ENCODE measurements around the gene ILK. TPM values are rescaled to one million over a fixed set of nuclear protein-coding genes. Genes with fewer than 3 reads are reported as not detected.

ILK gene
- polyA plus RNA-seq, 1 experiment, result 654 TPM

DNA sequence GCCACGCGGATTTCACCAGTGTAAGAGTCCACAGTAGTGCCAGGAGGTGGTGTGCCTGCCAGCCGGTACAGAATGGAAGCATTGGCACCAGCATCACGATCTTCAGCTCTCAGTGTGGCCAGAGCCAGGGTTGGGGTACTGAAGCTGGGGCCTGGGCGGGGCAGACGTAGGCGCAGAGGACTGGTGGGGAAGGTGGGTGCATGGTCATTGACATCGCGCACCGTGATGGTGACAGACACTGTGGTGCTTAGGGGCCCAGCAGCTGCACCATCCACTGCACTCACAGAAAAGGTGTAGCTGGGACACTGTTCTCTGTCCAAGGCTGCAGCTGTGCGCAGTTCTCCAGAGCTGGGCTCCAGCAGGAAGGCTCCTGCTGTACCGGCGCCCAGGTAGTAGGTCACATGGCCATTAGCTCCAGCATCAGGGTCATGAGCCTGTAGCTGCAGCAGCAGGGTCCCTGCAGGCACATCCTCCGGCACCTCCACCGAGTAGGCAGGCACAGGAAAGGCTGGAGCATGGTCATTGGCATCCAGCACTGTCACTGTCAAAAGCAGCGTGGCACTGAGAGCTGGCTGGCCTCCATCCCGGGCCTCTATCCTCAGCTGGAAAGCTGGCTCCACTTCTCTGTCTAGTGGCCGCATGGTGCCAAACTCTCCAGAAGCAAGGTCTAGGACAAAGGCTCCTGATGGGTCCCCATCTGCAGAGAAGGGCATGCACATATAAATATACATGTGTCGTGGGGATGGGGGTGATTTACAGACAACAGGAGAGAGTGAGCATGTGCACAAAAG lies 23.6 kb downstream of the ILK start:
- DNase-seq (ENCODE audit: low read depth), result no peak
- POLR2A ChIA-PET, result interaction anchor here (0.6 kb wide), 1 partner anchor 45 kb away, joined by 7 read pairs; no protein-coding TSS in a partner anchor
- no peaks in the 10 kb centered on the region for H3K27me3 ChIP-seq (ENCODE audit: control insufficient read depth, insufficient read depth, low read length)
- H3K4me3 ChIP-seq (ENCODE audit: low read depth, low read length), result no peak overlapping the region
- no peak for TF ChIP-seq CTCF (IDR thresholded peaks at IDR 0.05; ENCODE audit: insufficient read depth, low read depth, low read length)
- CTCF ChIA-PET, result interaction anchor here (1.2 kb wide), 1 partner anchor 95 kb away, joined by 3 read pairs; no protein-coding TSS in a partner anchor
- peaks cover 6% of the 10 kb centered on the region for H3K36me3 ChIP-seq (ENCODE audit: control insufficient read depth, insufficient read depth, low read length)

- ChIA-PET CTCF (interaction anchor here (1.2 kb wide), 1 partner anchor 95 kb away, joined by 3 read pairs; no protein-coding TSS in a partner anchor), POLR2A (no interaction called here)
- no peaks in the 10 kb centered on the region for H3K27me3 ChIP-seq (ENCODE audit: control insufficient read depth, insufficient read depth, low read length)
- TF ChIP-seq CTCF (IDR thresholded peaks at IDR 0.05; ENCODE audit: insufficient read depth, low read depth, low read length), result no peak
- peaks cover 9% of the 10 kb centered on the region for H3K36me3 ChIP-seq (ENCODE audit: control insufficient read depth, insufficient read depth, low read length)
- H3K4me3 ChIP-seq (ENCODE audit: low read depth, low read length), result no peak overlapping the region
- no peak for DNase-seq (ENCODE audit: low read depth)
These were observed 24.2 kb downstream of the ILK start for GRCh38 chr11:6627762-6628241.

- TF ChIP-seq CTCF (IDR thresholded peaks at IDR 0.05; ENCODE audit: insufficient read depth, low read depth, low read length), result no peak
- POLR2A ChIA-PET, result no interaction called here
- no peaks in the 10 kb centered on the region for H3K27me3 ChIP-seq (ENCODE audit: control insufficient read depth, insufficient read depth, low read length)
- H3K36me3 ChIP-seq (ENCODE audit: control insufficient read depth, insufficient read depth, low read length), result peaks cover 9% of the 10 kb centered on the region
- H3K4me3 ChIP-seq (ENCODE audit: low read depth, low read length), result no peak overlapping the region
- CTCF ChIA-PET, result no interaction called here
- no peak for DNase-seq (ENCODE audit: low read depth)
These were observed 25.0 kb downstream of the ILK start for GRCh38 chr11:6628526-6628925.

GRCh38 chr11:6629573-6629891 lies 26.0 kb downstream of the ILK start:
- no peak for TF ChIP-seq CTCF (IDR thresholded peaks at IDR 0.05; ENCODE audit: insufficient read depth, low read depth, low read length)
- Histone ChIP-seq H3K36me3 (ENCODE audit: control insufficient read depth, insufficient read depth, low read length) (peaks cover 9% of the 10 kb centered on the region), H3K4me3 (ENCODE audit: low read depth, low read length) (no peak overlapping the region), H3K27me3 (ENCODE audit: control insufficient read depth, insufficient read depth, low read length) (no peaks in the 10 kb centered on the region)
- POLR2A ChIA-PET, result no interaction called here
- no peak for DNase-seq (ENCODE audit: low read depth)
- CTCF ChIA-PET, result no interaction called here

GRCh38 chr11:6629892-6630631 lies 26.5 kb downstream of the ILK start:
- CTCF ChIA-PET, result interaction anchor here (1.3 to 2.3 kb wide), 2 partner anchors 11 to 53 kb away, joined by 3 to 8 read pairs; partner anchors contain the start of genes MRPL17 and TPP1
- DNase-seq (ENCODE audit: low read depth), result no peak
- TF ChIP-seq CTCF (IDR thresholded peaks at IDR 0.05; ENCODE audit: insufficient read depth, low read depth, low read length), result no peak

More at GRCh38 chr11:6629892-6630631, 26.5 kb downstream of the ILK start:
- Histone ChIP-seq H3K36me3 (ENCODE audit: control insufficient read depth, insufficient read depth, low read length) (peaks cover 9% of the 10 kb centered on the region), H3K27me3 (ENCODE audit: control insufficient read depth, insufficient read depth, low read length) (no peaks in the 10 kb centered on the region), H3K4me3 (ENCODE audit: low read depth, low read length) (no peak overlapping the region)
- POLR2A ChIA-PET, result no interaction called here
